NCI-H1930 (cell line): ENCODE measurements around the gene EVI2B.
"Not testable (repeated sequence)": the region's sequence is repeated elsewhere in the genome, so short reads cannot be mapped to it uniquely, and the experiment has no call there.

Experiments
- DNase-seq, 2 experiments: peaks; one replicate each; lab custom pipeline; 2025; lab: John Stamatoyannopoulos, UW

The EVI2B gene

GRCh38 chr17:31272236-31272635 is 41.6 kb downstream of the EVI2B start:
- no peak for DNase-seq

- DNase-seq = peak; percentile 15 to 17
These were observed 44.3 kb downstream of the EVI2B start for GRCh38 chr17:31269578-31269983.

- DNase-seq = no peak
These were observed 44.7 kb downstream of the EVI2B start for GRCh38 chr17:31269036-31269577.

GRCh38 chr17:31266042-31266441 is 47.8 kb downstream of the EVI2B start:
- no peak for DNase-seq

- not testable (repeated sequence) for DNase-seq
These were observed 50.9 kb downstream of the EVI2B start for GRCh38 chr17:31262923-31263322.

DNA sequence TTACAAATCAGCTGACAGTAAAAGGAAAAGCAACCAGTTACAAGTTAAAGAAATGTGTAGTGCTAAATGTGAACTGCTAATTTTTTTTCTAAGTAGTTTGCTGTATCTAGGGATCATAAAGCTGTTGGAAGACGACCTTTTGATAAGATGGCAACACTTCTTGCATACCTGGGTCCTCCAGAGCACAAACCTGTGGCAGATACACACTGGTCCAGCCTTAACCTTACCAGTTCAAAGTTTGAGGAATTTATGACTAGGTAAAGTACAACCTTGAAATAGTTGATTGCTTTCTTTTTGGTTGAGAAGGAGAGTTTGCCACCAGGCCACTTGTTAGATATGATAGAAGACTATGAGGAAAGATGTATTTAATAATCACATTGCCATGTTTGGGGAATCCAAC is 52.3 kb downstream of the EVI2B start:
- no peak for DNase-seq

DNA sequence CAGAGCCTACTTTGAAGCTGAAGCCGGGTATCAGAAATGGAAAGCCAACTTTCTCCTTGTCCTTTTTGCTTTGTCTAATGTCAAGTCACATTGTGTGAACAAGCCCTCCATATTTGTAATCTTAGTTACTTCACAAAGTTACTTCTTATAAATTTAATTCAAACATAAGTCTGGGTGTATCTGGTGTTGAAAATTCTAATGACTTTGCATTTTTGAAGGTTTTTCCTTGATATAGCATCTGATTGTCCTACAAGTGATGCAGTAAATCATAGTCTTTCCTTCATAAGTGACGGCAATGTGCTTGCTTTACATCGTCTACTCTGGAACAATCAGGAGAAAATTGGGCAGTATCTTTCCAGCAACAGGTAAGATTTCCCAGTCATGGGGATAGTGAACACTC is 53.7 kb downstream of the EVI2B start:
- DNase-seq = no peak

GRCh38 chr17:31256936-31257335 is 56.9 kb downstream of the EVI2B start:
- DNase-seq = no peak

GRCh38 chr17:31254654-31255053 is 59.2 kb downstream of the EVI2B start:
- DNase-seq = no peak
